IMR-90 (cell line): Measurements from ENCODE around the gene ARHGEF37. TPM values are rescaled to one million over a fixed set of nuclear protein-coding genes. Genes with fewer than 3 reads are reported as not detected.

ENCODE experiments used
- ATAC-seq: fragments of 200-7000 bp; cut with Tn5 transposase; 2 replicates; pipeline ENCODE4 v1.9.1; 2020; ENCODE audit warnings: low read depth, mild to moderate bottlenecking, moderate library complexity
- BruUV-seq: library from RNA; stranded (reverse); fragments of 400-500 nt; replicated peaks from 2 replicates; lab custom pipeline; 2021; lab: Mats Ljungman, UMichigan
- CTCF ChIA-PET: fragments of 300-600 bp; formaldehyde crosslinking; extraction: SDS; loops from one replicate; lab custom pipeline; 2021; ENCODE audit warnings: antibody characterized with exemption; lab: Yijun Ruan, JAX
- POLR2A ChIA-PET: fragments of 300-600 bp; sonication (Branson Sonifier 250); formaldehyde crosslinking; loops from one replicate; lab custom pipeline; 2022; ENCODE audit warnings: antibody characterized with exemption; ENCODE audit not compliant: unreplicated experiment; lab: Charles Lee
- DNase-seq: peaks from one replicate; pipeline ENCODE4 v3.0.0; 2013
- H2AFZ ChIP-seq: replicated peaks from 2 replicates; pipeline ENCODE3; 2013; ENCODE audit warnings: low read length, mild to moderate bottlenecking; ENCODE audit not compliant: poor library complexity
- H2AK5ac ChIP-seq: 2 replicates; pipeline ENCODE4 v1.6.1; 2013; ENCODE audit warnings: low read depth, low read length, inconsistent platforms
- H2AK9ac ChIP-seq: replicated peaks from 2 replicates; pipeline ENCODE3; 2013; ENCODE audit warnings: mild to moderate bottlenecking, low read depth, low read length, moderate library complexity; ENCODE audit not compliant: poor library complexity
- H2BK120ac ChIP-seq: 2 replicates; pipeline ENCODE4 v1.6.1; 2013; ENCODE audit warnings: low read depth, low read length, inconsistent platforms
- H2BK15ac ChIP-seq: 3 replicates; pipeline ENCODE4 v1.6.1; 2013; ENCODE audit warnings: low read depth, low read length, inconsistent platforms
- H2BK20ac ChIP-seq: 2 replicates; pipeline ENCODE4 v1.6.1; 2013; ENCODE audit warnings: low read depth, mild to moderate bottlenecking, inconsistent platforms, low read length, moderate library complexity
- H2BK5ac ChIP-seq: 2 replicates; pipeline ENCODE4 v1.6.1; 2013; ENCODE audit warnings: mild to moderate bottlenecking, low read depth, low read length, inconsistent platforms; ENCODE audit not compliant: poor library complexity, severe bottlenecking
- H3K14ac ChIP-seq: replicated peaks from 2 replicates; pipeline ENCODE4 v1.6.1; 2013; ENCODE audit warnings: low read depth, low read length, inconsistent platforms
- H3K18ac ChIP-seq: 2 replicates; pipeline ENCODE4 v1.6.1; 2013; ENCODE audit warnings: low read depth, low read length, control low read depth
- H3K23ac ChIP-seq: 2 replicates; pipeline ENCODE4 v1.6.1; 2013; ENCODE audit warnings: low read depth, low read length, inconsistent platforms
- H3K27ac ChIP-seq: 2 replicates; pipeline ENCODE4 v1.5.1; 2013; ENCODE audit warnings: mild to moderate bottlenecking, control low read depth, low read length; ENCODE audit not compliant: insufficient read depth
- H3K27me3 ChIP-seq: 2 replicates; pipeline ENCODE4 v1.6.1; 2013; ENCODE audit warnings: low read length; ENCODE audit not compliant: control insufficient read depth, insufficient read depth
- H3K36me3 ChIP-seq: 2 replicates; pipeline ENCODE4 v1.6.1; 2013; ENCODE audit warnings: low read length, mixed read lengths; ENCODE audit not compliant: control insufficient read depth, insufficient read depth
- H3K4ac ChIP-seq: 2 replicates; pipeline ENCODE4 v1.6.1; 2013; ENCODE audit warnings: low read depth, low read length, inconsistent platforms
- H3K4me1 ChIP-seq: 2 replicates; pipeline ENCODE4 v1.6.1; 2013; ENCODE audit warnings: low read length, mixed read lengths; ENCODE audit not compliant: control insufficient read depth, insufficient read depth
- H3K4me2 ChIP-seq: 2 replicates; pipeline ENCODE4 v1.6.1; 2013; ENCODE audit warnings: low read depth, mild to moderate bottlenecking, control low read depth, low read length, moderate library complexity
- H3K4me3 ChIP-seq: 2 replicates; pipeline ENCODE4 v1.5.1; 2013; ENCODE audit warnings: low read depth, mild to moderate bottlenecking, control low read depth, low read length, moderate library complexity; ENCODE audit not compliant: insufficient read depth
- H3K56ac ChIP-seq: 2 replicates; pipeline ENCODE4 v1.6.1; 2013; ENCODE audit warnings: low read length, inconsistent platforms; ENCODE audit not compliant: insufficient read depth; ENCODE audit errors: extremely low read depth
- H3K79me1 ChIP-seq, 2 experiments: 2 replicates each; pipeline ENCODE4 v1.6.1; 2013; ENCODE audit warnings: low read length in 2 of 2, inconsistent platforms in 1 of 2, low read depth in 1 of 2
- H3K9ac ChIP-seq: 2 replicates; pipeline ENCODE4 v1.6.1; 2013; ENCODE audit warnings: low read depth, low read length, control low read depth
- H3K9me1 ChIP-seq: 2 replicates; pipeline ENCODE4 v1.6.1; 2013; ENCODE audit warnings: low read length, inconsistent platforms; ENCODE audit not compliant: insufficient read depth
- H3K9me3 ChIP-seq: 2 replicates; pipeline ENCODE4 v1.6.1; 2013; ENCODE audit warnings: low read length; ENCODE audit not compliant: control insufficient read depth, insufficient read depth
- H4K20me1 ChIP-seq: 2 replicates; pipeline ENCODE4 v1.6.1; 2013; ENCODE audit warnings: low read length, inconsistent platforms; ENCODE audit not compliant: insufficient read depth
- H4K5ac ChIP-seq: 2 replicates; pipeline ENCODE4 v1.6.1; 2013; ENCODE audit warnings: mild to moderate bottlenecking, low read depth, low read length, control low read depth
- H4K8ac ChIP-seq, 2 experiments: 2 replicates each; pipeline ENCODE4 v1.6.1; 2013; ENCODE audit warnings: low read depth in 2 of 2, low read length in 2 of 2, control low read depth in 1 of 2, inconsistent platforms in 1 of 2
- H4K91ac ChIP-seq: 2 replicates; pipeline ENCODE4 v1.6.1; 2013; ENCODE audit warnings: low read depth, low read length, inconsistent platforms; ENCODE audit not compliant: insufficient read depth
- BHLHE40 ChIP-seq: fragments of 150-350 bp; IDR thresholded peaks from 2 replicates; pipeline ENCODE4 v1.6.1; 2016; ENCODE audit warnings: mild to moderate bottlenecking, low read depth, low read length
- CEBPB ChIP-seq: IDR thresholded peaks from 2 replicates; pipeline ENCODE4 v1.6.1; 2012; ENCODE audit warnings: low read depth, low read length, improper control_type of control experiment
- CHD1 ChIP-seq: IDR thresholded peaks from 2 replicates; pipeline ENCODE4 v1.6.1; 2012; ENCODE audit warnings: low read depth, low read length, improper control_type of control experiment
- ELK1 ChIP-seq: fragments of 150-350 bp; IDR thresholded peaks from 2 replicates; pipeline ENCODE4 v1.6.1; 2016; ENCODE audit warnings: low read depth, mild to moderate bottlenecking, low read length, moderate library complexity, borderline replicate concordance
- FOS ChIP-seq: fragments of 150-350 bp; IDR thresholded peaks from 2 replicates; pipeline ENCODE4 v1.6.1; 2016; ENCODE audit warnings: low read depth, low read length
- MAFK ChIP-seq: IDR thresholded peaks from 2 replicates; pipeline ENCODE4 v1.6.1; 2012; ENCODE audit warnings: low read depth, low read length, improper control_type of control experiment
- MXI1 ChIP-seq: IDR thresholded peaks from 2 replicates; pipeline ENCODE4 v1.6.1; 2012; ENCODE audit warnings: low read depth, mild to moderate bottlenecking, low read length, moderate library complexity, borderline replicate concordance
- NFE2L2 ChIP-seq: fragments of 150-350 bp; IDR thresholded peaks from 2 replicates; pipeline ENCODE4 v1.6.1; 2016; ENCODE audit warnings: low read depth, mild to moderate bottlenecking, low read length
- POLR2A ChIP-seq: IDR thresholded peaks from 2 replicates; pipeline ENCODE4 v1.6.1; 2012; ENCODE audit warnings: mild to moderate bottlenecking, low read depth, low read length
- RAD21 ChIP-seq: IDR thresholded peaks from 2 replicates; pipeline ENCODE4 v1.6.1; 2012; ENCODE audit warnings: low read length, improper control_type of control experiment
- RFX5 ChIP-seq: IDR thresholded peaks from 2 replicates; pipeline ENCODE4 v1.8.0; 2012; ENCODE audit warnings: low read depth, mild to moderate bottlenecking, low read length, moderate library complexity
- SMC3 ChIP-seq: fragments of 150-350 bp; IDR thresholded peaks from 2 replicates; pipeline ENCODE4 v1.6.1; 2016; ENCODE audit warnings: low read depth, mild to moderate bottlenecking, antibody characterized with exemption, low read length, moderate library complexity
- USF2 ChIP-seq: fragments of 150-350 bp; IDR thresholded peaks from 2 replicates; pipeline ENCODE4 v1.6.1; 2017; ENCODE audit warnings: mild to moderate bottlenecking, antibody characterized with exemption, low read length, low read depth
- WGBS, 2 experiments: methylation state at CpG; one replicate each; pipeline versions ENCODE4 v1.1.5 to v1.1.7; 2013; ENCODE audit warnings: missing lambda C conversion rate in 2 of 2; ENCODE audit not compliant: insufficient read length in 1 of 2; ENCODE audit errors: extremely low coverage in 2 of 2; 5-methylcytosine and 5-hydroxymethylcytosine counted together
- dilution Hi-C: fragments of 300-500 bp; cut with HindIII; formaldehyde crosslinking; loops from one replicate; pipeline ENCODE4 v1.14.3; 2018; ENCODE audit warnings: low sequenced_read_pairs; ENCODE audit not compliant: unreplicated experiment
- in situ Hi-C: fragments of 300-500 bp; cut with MboI; formaldehyde crosslinking; loops from 3 replicates; pipeline ENCODE4 v1.14.3; 2019; ENCODE audit warnings: low sequenced_read_pairs, inconsistent platforms, mixed read lengths
- intact Hi-C: fragments of 100-400 bp; cut with micrococcal nuclease; formaldehyde crosslinking; loops from 2 replicates; pipeline ENCODE4 v1.10.0; 2022
- polyA plus RNA-seq, 3 experiments: library from polyadenylated mRNA; depleted of rRNA; stranded (reverse); fragments of >200 nt; gene quantifications; 2 replicates each; pipeline ENCODE4 v1.2.3, GENCODE V29; 2012; ENCODE audit warnings: low replicate concordance in 1 of 3
- total RNA-seq: library from RNA; depleted of rRNA; stranded (reverse); fragments of >200 nt; gene quantifications from 2 replicates; pipeline ENCODE4 v1.2.3, GENCODE V29; 2012

Gene ARHGEF37
- total and polyA plus RNA-seq, 2 of the 4 experiments (the other 2 are of a cell fraction): 0.39 to 0.54 TPM

- no peak overlapping the region for H2BK20ac ChIP-seq
- POLR2A ChIA-PET: no interaction called here
- WGBS, 2 experiments: no CpG with 5 or more reads among the region's 2 CpGs
These were observed 71.4 kb downstream of the ARHGEF37 start for GRCh38 chr5:149652697-149653096.

More at GRCh38 chr5:149652697-149653096, 71.4 kb downstream of the ARHGEF37 start:
- H3K9me3 ChIP-seq: peaks cover 9% of the 10 kb centered on the region
- ATAC-seq (no peak), DNase-seq (no peak)
- no peak overlapping the region for H4K8ac ChIP-seq
- no peak overlapping the region for H4K91ac ChIP-seq
- CTCF ChIA-PET: no interaction called here
- H4K5ac ChIP-seq: no peak overlapping the region
- no peak overlapping the region for H3K4me3 ChIP-seq
- intact Hi-C loops (no loop called here), in situ Hi-C loops (no loop called here), dilution Hi-C loops (no loop called here)
- no peak overlapping the region for H3K4ac ChIP-seq
- H3K4me1 ChIP-seq: no peaks in the 10 kb centered on the region
- H3K27ac ChIP-seq: no peak overlapping the region
- no peak overlapping the region for H2BK120ac ChIP-seq
- no peaks in the 10 kb centered on the region for H4K20me1 ChIP-seq
- H3K56ac ChIP-seq: no peak overlapping the region
- H3K36me3 ChIP-seq: no peaks in the 10 kb centered on the region
- H3K9ac ChIP-seq: no peak overlapping the region
- no TSS peak for BruUV-seq
- no peak overlapping the region for H3K23ac ChIP-seq
- H2AFZ ChIP-seq: no peak overlapping the region
- H3K27me3 ChIP-seq: peaks cover 26% of the 10 kb centered on the region
- no peak overlapping the region for H3K18ac ChIP-seq
- no peaks in the 10 kb centered on the region for H3K79me1 ChIP-seq
- H3K9me1 ChIP-seq: no peaks in the 10 kb centered on the region
- H2BK15ac ChIP-seq: no peak overlapping the region
- H3K14ac ChIP-seq: no peak overlapping the region
- H2BK5ac ChIP-seq: no peak overlapping the region
- H2AK9ac ChIP-seq: no peak overlapping the region
- no peak overlapping the region for H3K4me2 ChIP-seq
- TF ChIP-seq MAFK (no peak), USF2 (no peak), ELK1 (no peak), POLR2A (no peak), CHD1 (no peak), RAD21 (no peak), FOS (no peak), NFE2L2 (no peak), RFX5 (no peak), SMC3 (no peak), BHLHE40 (no peak), CEBPB (no peak), MXI1 (no peak)
- H2AK5ac ChIP-seq: no peak overlapping the region
